MCF 10A (cell line): ENCODE measurements around the gene CDK1. TPM values are rescaled to one million over a fixed set of nuclear protein-coding genes. Genes with fewer than 3 reads are reported as not detected.

Experiments used
- BruUV-seq: library from RNA; stranded (reverse); fragments of 400-500 nt; replicated peaks from 2 replicates; lab custom pipeline; 2021; lab: Mats Ljungman, UMichigan
- CTCF ChIA-PET: fragments of 300-600 bp; sonication (Branson Sonifier 250); formaldehyde crosslinking; extraction: SDS; loops from one replicate; lab custom pipeline; 2021; ENCODE audit warnings: antibody characterized with exemption, inconsistent platforms; lab: Yijun Ruan, JAX
- POLR2A ChIA-PET: fragments of 300-600, 350-650 bp; sonication (Branson Sonifier 250); formaldehyde crosslinking; extraction: SDS; loops from one replicate; lab custom pipeline; 2020; ENCODE audit warnings: antibody characterized with exemption, inconsistent platforms; lab: Yijun Ruan, JAX
- DNase-seq: peaks from one replicate; pipeline ENCODE4 v3.0.0-alpha.2; 2018; ENCODE audit not compliant: unreplicated experiment
- H3K27ac Mint-ChIP-seq: one replicate; pipeline ENCODE4 v1.8.0; 2022; ENCODE audit warnings: mild to moderate bottlenecking, low read depth, mixed read lengths; ENCODE audit not compliant: unreplicated experiment
- H3K27me3 Mint-ChIP-seq: one replicate; pipeline ENCODE4 v1.8.0; 2022; ENCODE audit warnings: mixed read lengths; ENCODE audit not compliant: insufficient read depth, unreplicated experiment
- H3K36me3 Mint-ChIP-seq: one replicate; pipeline ENCODE4 v1.8.0; 2022; ENCODE audit warnings: mild to moderate bottlenecking, moderate library complexity, mixed read lengths; ENCODE audit not compliant: insufficient read depth, unreplicated experiment
- H3K4me1 Mint-ChIP-seq: one replicate; pipeline ENCODE4 v1.8.0; 2022; ENCODE audit warnings: mixed read lengths; ENCODE audit not compliant: insufficient read depth, unreplicated experiment
- H3K4me3 Mint-ChIP-seq: one replicate; pipeline ENCODE4 v1.8.0; 2022; ENCODE audit warnings: mild to moderate bottlenecking, moderate library complexity, mixed read lengths; ENCODE audit not compliant: unreplicated experiment
- H3K9me3 Mint-ChIP-seq: one replicate; pipeline ENCODE4 v1.8.0; 2022; ENCODE audit warnings: mixed read lengths; ENCODE audit not compliant: unreplicated experiment
- CTCF ChIP-seq: fragments of 200-600 bp; IDR thresholded peaks from one replicate; pipeline ENCODE4 v1.8.0; 2022; ENCODE audit warnings: antibody characterized with exemption, mild to moderate bottlenecking; ENCODE audit not compliant: unreplicated experiment
- intact Hi-C: fragments of 100-400 bp; cut with micrococcal nuclease; formaldehyde crosslinking; loops from 2 replicates; pipeline ENCODE4 v1.14.1; 2022
- total RNA-seq: library from RNA; stranded (reverse); gene quantifications from 2 replicates; pipeline ENCODE4 v1.2.3, GENCODE V29; 2022

The CDK1 gene
- total RNA-seq, 1 experiment from 2014 or later, result 48.8 TPM

GRCh38 chr10:60810437-60811182, 32.3 kb downstream of the CDK1 start:
- intact Hi-C loops, result loop anchor here (10.0 kb wide), 1 partner anchor 1434 kb away; no protein-coding TSS in a partner anchor
- ChIA-PET POLR2A (interaction anchor here (0.6 kb wide), 1 partner anchor 1089 kb away, joined by 3 read pairs; no protein-coding TSS in a partner anchor), CTCF (interaction anchor here (1.0 to 1.5 kb wide), 3 partner anchors 380 to 1025 kb away, joined by 3 to 4 read pairs (median 4); no protein-coding TSS in a partner anchor)
- Mint-ChIP-seq H3K36me3 (no peaks in the 10 kb centered on the region), H3K9me3 (no peaks in the 10 kb centered on the region), H3K27ac (no peak overlapping the region), H3K4me3 (no peak overlapping the region), H3K4me1 (peaks cover 8% of the 10 kb centered on the region), H3K27me3 (no peaks in the 10 kb centered on the region)
- DNase-seq, result peak; percentile 47
- BruUV-seq, result no TSS peak
- no peak for TF ChIP-seq CTCF

- no peaks in the 10 kb centered on the region for H3K36me3 Mint-ChIP-seq
- H3K4me3 Mint-ChIP-seq, result no peak overlapping the region
- no peaks in the 10 kb centered on the region for H3K9me3 Mint-ChIP-seq
- peak; percentile 72 for TF ChIP-seq CTCF
- POLR2A ChIA-PET, result interaction anchor here (1.8 kb wide), 1 partner anchor 148 kb away, joined by 8 read pairs; no protein-coding TSS in a partner anchor
- no peaks in the 10 kb centered on the region for H3K27me3 Mint-ChIP-seq
- H3K27ac Mint-ChIP-seq, result no peak overlapping the region
- peak; percentile 81 for DNase-seq
- no TSS peak for BruUV-seq
- no peaks in the 10 kb centered on the region for H3K4me1 Mint-ChIP-seq
- intact Hi-C loops, result loop anchor here (1.0 to 10.0 kb wide), 7 partner anchors 147 to 1428 kb away; partner anchors contain the start of gene ARID5B
- CTCF ChIA-PET, result interaction anchor here (0.6 to 1.3 kb wide), 13 partner anchors 11 to 466 kb away, joined by 3 to 5 read pairs (median 3); no protein-coding TSS in a partner anchor
These were observed 38.5 kb downstream of the CDK1 start for GRCh38 chr10:60816628-60817397.

GRCh38 chr10:60817398-60817805, 39.1 kb downstream of the CDK1 start:
- Mint-ChIP-seq H3K27ac (no peak overlapping the region), H3K4me1 (no peaks in the 10 kb centered on the region), H3K4me3 (no peak overlapping the region), H3K27me3 (no peaks in the 10 kb centered on the region), H3K9me3 (no peaks in the 10 kb centered on the region), H3K36me3 (no peaks in the 10 kb centered on the region)
- DNase-seq, result no peak
- intact Hi-C loops, result loop anchor here (5.0 to 10.0 kb wide), 2 partner anchors 1085 to 1427 kb away; partner anchors contain the start of gene ARID5B
- CTCF ChIA-PET, result interaction anchor here (0.6 to 1.3 kb wide), 6 partner anchors 11 to 465 kb away, joined by 3 to 5 read pairs (median 3); no protein-coding TSS in a partner anchor
- BruUV-seq, result no TSS peak
- POLR2A ChIA-PET, result interaction anchor here (1.8 kb wide), 1 partner anchor 147 kb away, joined by 8 read pairs; no protein-coding TSS in a partner anchor
- TF ChIP-seq CTCF, result no peak
